ENCODE measurements around the gene KLHL18.
"Not testable (repeated sequence)": the region's sequence is repeated elsewhere in the genome, so short reads cannot be mapped to it uniquely, and the experiment has no call there.

The KLHL18 gene
- total RNA-seq: 15.6 to 55.9 (median 34.3) reads per million in 18 experiments

GRCh38 chr3:47282424-47283192 lies at the start of gene KLHL18, which contains the start of gene KIF9:
Gene KLHL18, plus strand, starts transcription at chr3:47282944. Its CDS starts 22 bp downstream, at chr3:47282966.
Gene KIF9, minus strand, starts transcription at chr3:47282799. Its CDS starts 5,425 bp downstream, at chr3:47277374.
- peak; percentile 91 to 95 for DNase-seq

- no peak for DNase-seq
These were observed 44.7 kb upstream of the KLHL18 start for GRCh38 chr3:47238017-47238416.

GRCh38 chr3:47239929-47240328 lies 42.8 kb upstream of the KLHL18 start:
- DNase-seq: no peak

- peak in 1 of 2 donors; percentile 26 for DNase-seq
These were observed 39.2 kb upstream of the KLHL18 start for GRCh38 chr3:47243419-47244147.

GRCh38 chr3:47244531-47245100 lies 38.1 kb upstream of the KLHL18 start:
- DNase-seq: no peak

GRCh38 chr3:47245271-47245670 lies 37.5 kb upstream of the KLHL18 start:
- no peak for DNase-seq

- DNase-seq: no peak
These were observed 35.3 kb upstream of the KLHL18 start for GRCh38 chr3:47247131-47248064.

- DNase-seq: peak; percentile 73 to 82
These were observed 32.3 kb upstream of the KLHL18 start for GRCh38 chr3:47250309-47251060.

- not testable (repeated sequence) for DNase-seq
These were observed 31.7 kb upstream of the KLHL18 start for GRCh38 chr3:47251085-47251484.

- no peak for DNase-seq
These were observed 31.1 kb upstream of the KLHL18 start for GRCh38 chr3:47251689-47252088.

- not testable (repeated sequence) for DNase-seq
These were observed 26.4 kb upstream of the KLHL18 start for GRCh38 chr3:47256331-47256730.

GRCh38 chr3:47259114-47259513 lies 23.6 kb upstream of the KLHL18 start:
- DNase-seq: no peak

GRCh38 chr3:47260605-47261004 lies 22.1 kb upstream of the KLHL18 start:
- DNase-seq: no peak

GRCh38 chr3:47261301-47261700 lies 21.4 kb upstream of the KLHL18 start:
- DNase-seq: peak; percentile 23 to 24

- DNase-seq: no peak
These were observed 17.7 kb upstream of the KLHL18 start for GRCh38 chr3:47265008-47265407.

GRCh38 chr3:47265725-47266428 lies 16.9 kb upstream of the KLHL18 start:
- DNase-seq: no peak

GRCh38 chr3:47266709-47267489 lies 15.8 kb upstream of the KLHL18 start:
- peak; percentile 80 to 87 for DNase-seq

GRCh38 chr3:47267490-47267824 lies 15.3 kb upstream of the KLHL18 start:
- DNase-seq: no peak

GRCh38 chr3:47270526-47270925 lies 12.2 kb upstream of the KLHL18 start:
- DNase-seq: peak in 1 of 2 donors; percentile 54

GRCh38 chr3:47273564-47273963 lies 9.2 kb upstream of the KLHL18 start:
- no peak for DNase-seq
